HG03095 (cell line): ENCODE measurements around the gene FOXRED1.
A peak's percentile ranks its signal among the peaks of the same experiment; 100 is the strongest.

Experiments used
- ATAC-seq: cut with Tn5 transposase; IDR thresholded peaks from one replicate; pipeline ENCODE4 v1.9.1; 2021; ENCODE audit warnings: moderate library complexity; ENCODE audit not compliant: unreplicated experiment

Gene FOXRED1

DNA sequence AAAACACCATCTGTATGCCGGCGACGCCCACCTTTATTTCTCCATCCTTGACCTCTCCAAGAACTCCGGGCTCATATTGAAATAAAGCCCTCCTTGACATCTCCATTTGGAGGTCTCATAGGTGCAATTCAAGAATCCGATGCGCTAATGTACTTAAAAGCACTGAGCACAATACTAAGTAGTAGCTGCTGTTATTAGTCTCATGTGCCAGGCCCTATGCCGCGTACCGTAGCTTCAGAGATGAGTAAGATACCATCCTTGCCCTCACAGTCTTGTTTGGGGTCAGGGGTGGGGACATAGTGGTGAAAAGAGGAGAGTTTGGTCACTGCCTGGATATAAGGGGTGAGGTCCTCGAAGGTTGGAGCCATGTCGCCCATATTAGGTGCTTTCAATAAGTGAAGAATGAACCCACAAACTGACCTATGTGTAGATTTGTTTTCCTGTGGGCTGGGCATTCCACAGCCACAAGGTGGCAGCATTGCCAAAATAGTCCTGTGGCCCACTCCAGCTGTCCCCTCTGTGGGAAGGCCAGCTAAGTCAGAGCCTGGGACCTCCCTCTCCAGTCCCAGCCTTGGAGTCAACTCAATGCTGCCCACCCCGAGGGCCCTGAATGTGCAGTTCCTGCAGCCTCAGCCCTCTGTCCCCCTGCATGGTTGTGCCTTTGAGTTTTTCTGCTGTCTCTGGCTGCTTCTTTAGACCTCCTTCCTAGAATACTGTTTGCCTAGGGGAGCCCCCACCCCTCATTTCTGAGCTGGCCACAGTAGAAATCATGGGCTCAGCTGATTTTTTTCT, 41.4 kb downstream of the FOXRED1 start:
- ATAC-seq: peak; percentile 31

DNA sequence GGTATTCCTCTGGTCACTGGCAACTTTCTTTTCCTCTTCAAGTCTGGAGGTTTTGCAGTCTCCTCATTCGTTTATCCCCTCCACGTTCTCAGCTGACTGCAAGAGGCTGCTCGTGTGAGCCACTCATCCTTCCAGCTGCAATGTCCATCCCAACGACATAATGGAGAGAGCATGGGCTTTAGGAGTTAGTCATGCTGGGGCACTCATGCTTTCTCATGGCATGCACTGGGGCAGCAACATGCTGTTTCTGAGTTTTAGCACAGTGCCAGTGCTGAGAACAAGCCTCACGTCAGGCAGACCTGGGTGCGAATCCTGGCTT, 42.0 kb downstream of the FOXRED1 start:
- ATAC-seq: no peak

DNA sequence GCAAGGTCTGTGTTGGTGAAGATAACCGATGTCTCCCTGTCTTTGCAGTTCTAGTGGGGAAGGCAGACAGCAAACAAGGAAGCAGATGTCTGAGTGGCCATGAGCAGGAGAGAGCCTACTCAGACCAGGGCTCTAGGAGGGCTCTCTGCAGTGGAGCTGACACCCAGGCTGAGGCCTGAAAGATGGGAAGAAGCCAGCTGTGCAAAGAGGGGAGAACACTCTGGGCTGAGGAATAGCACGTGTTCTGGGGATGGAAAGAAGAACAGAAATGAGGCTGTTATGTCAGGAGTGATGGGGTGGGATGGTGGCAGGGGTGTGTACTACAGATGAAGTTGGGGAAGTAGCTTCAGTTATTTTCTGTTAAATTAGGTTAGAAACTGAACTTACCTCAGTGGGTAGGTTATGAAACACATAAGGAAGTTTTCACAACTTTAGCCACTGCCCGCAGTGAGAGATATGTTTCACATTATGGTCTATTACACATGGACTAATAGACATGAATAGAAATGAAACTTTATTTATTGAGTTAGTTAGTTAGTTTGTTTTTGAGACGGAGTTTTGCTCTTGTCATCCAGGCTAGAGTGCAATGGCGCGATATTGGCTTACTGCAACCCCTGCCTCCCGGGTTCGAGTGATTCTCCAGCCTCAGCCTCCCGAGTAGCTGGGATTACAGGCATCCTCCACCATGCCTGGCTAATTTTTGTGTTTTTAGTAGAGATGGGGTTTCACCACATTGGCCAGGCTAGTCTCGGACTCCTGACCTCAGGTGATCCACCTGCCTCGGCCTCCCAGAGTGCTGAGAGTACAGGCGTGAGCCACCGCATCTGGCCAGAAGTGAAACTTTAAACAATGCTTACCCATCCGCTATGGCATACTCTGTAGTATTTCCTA, 42.7 kb downstream of the FOXRED1 start:
- ATAC-seq: peak; percentile 84

DNA sequence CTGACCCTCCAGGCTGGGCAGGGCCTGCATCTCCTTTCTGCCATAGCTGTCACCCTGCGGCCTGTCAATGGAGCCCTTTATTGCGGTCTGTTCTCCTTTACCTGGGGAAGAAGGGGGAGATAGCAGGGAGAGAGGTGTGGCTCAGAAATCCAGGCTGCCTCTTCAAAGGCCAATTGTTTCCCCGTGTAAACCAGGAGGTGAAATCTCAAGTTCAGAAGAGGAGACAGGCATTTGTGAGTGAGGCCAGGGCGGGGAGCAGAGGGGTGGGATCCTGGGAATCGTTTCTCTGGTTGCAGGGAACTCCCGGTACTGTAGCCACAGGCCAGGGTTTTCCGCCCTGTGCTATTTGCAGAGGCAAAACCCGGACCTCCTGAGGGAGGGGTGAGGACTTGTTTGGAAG, 44.0 kb downstream of the FOXRED1 start:
- ATAC-seq: no peak

DNA sequence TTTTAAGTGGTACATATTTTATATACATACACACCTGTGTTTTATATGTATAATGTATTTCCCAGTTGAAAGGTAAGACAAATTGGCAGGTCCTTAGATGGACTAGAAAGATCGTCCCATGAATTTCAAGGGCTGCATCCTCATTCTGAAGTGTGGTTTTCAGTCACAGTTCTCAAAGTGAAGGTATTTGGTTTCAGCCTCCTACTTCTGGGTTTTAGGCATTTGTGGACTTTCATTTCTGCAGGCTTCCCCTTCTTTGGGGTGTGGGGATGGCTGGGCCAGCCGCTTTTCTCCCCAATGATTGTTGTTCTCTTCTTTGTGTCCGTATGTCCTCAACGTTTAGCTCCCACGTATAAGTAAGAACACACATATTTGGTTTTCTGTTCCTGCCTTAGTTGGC, 44.9 kb downstream of the FOXRED1 start:
- no peak for ATAC-seq

GRCh38 chr11:126317432-126317755, 48.4 kb downstream of the FOXRED1 start:
- ATAC-seq: no peak

DNA sequence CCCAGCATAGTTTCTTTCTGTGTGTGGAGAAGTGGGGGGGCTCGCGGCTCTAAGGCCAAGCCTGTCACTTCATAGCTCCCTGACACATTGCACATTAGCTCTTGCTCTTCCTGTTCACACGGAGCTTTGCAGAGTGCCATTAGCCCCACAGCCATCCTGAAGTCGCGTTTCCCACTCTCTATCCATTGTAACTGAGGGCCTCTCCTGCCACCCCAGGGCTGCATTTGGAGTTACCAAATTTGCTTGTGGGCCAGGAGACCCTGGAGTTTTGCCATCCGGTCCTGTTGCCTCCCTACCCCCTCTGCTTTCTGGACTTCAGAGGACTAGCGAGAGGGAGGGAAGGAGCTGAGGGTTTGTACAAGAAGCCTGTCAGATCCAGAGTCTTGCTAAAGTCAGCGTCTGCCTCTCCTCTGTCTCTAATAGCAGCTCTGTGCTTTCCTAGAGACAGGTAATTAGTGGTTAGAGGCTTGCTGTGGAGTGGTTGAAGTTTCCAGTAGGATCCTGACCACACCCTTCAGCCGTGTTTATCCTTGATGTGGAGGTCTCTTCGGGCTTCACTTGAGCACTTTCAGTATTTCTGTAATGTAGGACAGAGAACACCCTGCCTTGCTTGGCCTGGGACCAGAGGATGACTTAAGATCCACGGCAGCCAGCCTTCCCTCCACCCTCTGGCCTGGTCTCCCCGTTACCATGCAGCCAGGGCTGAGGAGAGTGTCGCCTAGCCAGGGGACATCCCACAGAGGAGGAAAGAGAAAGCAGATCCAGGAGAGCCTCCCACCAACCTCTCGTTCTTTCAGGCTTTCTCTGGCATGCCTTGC, 49.0 kb downstream of the FOXRED1 start:
- ATAC-seq: peak; percentile 11

DNA sequence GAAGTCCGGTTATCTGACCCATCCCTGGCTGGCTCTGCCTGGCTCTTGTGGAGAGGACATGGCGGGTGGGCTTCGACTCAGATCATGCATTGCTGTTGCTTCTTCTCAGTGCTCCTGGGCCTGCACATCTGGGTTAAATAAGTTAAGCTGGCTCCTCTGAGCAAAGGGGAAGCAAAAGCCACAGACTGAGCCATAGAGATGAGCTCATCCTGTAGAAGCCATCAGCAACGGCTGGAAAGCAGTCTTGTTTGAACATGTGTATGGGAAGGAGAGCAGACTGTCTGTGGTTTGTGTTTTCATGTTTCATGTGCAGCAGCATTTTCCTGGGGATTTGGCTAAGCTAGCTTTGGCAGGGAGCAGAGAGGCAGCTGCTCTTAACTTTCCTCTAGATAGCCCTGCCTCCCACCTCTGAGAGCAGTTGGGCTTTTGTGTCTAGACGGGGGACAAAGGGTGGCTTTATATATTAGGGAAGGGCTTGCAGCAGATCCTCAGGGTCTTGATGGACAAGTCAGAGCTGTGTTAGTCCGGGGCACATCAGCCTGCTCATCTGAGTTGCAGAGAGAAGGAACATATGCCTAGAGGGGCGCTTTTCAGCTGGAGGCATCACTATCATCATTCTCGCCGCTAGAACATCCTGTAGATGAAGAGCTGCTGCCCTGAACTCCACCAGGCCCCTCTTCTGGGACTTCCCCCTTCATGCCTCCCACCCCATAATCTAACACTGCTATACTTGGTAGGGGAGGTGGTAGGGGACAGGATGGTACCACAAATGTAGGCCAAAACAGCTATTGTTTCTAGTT, 49.8 kb downstream of the FOXRED1 start:
- peak; percentile 94 for ATAC-seq

- no peak for ATAC-seq
Observed at GRCh38 chr11:126319374-126319740, 50.4 kb downstream of the FOXRED1 start.

- no peak for ATAC-seq
Observed at GRCh38 chr11:126322996-126323395, 54.0 kb downstream of the FOXRED1 start.

DNA sequence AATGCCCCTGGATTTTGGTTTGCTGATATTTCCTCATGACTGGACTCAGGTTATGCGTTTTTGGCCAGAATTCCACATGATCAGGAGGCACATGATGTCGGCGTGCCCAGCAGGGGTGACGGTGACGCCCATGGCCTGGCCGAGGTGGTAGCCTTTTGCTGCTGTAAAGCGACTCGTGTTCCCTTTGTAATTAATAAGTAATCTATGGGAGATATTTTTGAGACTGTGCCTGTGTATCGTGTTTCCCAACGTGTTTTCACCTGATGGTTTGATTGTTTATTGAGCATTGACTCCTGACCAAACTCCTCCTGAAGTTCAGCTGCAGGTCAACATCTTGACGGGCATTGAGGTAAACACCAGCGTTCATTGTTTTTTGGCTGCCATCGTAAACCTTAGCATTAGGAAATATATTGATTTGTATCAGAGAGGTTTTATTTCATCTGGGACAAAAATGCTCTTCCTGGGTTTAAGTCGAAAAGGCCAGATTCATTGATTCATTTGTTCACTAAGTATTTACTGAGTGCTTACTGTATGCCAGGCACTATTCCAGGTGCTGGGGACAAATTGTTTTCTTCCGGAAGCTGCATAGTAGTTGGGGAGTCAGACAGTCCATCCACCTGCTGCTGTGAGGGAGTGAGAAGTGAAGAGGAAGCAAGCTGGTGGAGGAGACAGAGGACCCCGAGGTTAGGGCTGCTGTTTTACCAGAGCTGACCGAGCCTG, 58.5 kb downstream of the FOXRED1 start:
- no peak for ATAC-seq
